CD14-positive monocyte (primary cell): Measurements from ENCODE around the gene PRDM5. TPM values are rescaled to one million over a fixed set of nuclear protein-coding genes. Genes with fewer than 3 reads are reported as not detected.

Experiments used
- DNase-seq, 3 donors: peaks; one replicate each; pipeline ENCODE4 v3.0.0-alpha.2; 2011 to 2022
- H2AFZ ChIP-seq: 2 replicates; pipeline ENCODE4 v1.6.0; 2012; ENCODE audit warnings: mild to moderate bottlenecking, low read depth, low read length, inconsistent platforms; ENCODE audit not compliant: insufficient read depth, poor library complexity, severe bottlenecking
- H3K27ac ChIP-seq, 2 donors: 1 replicate in 1 of 2; 2 replicates in 1 of 2; pipeline ENCODE4 v1.5.1; 2012 to 2013; ENCODE audit warnings: low read length in 2 of 2, control low read depth in 1 of 2, inconsistent platforms in 1 of 2, low read depth in 1 of 2, mild to moderate bottlenecking in 1 of 2
- H3K27me3 ChIP-seq, 2 donors: one replicate each; pipeline versions ENCODE4 v1.6.0 to v1.6.1; 2011 to 2013; ENCODE audit warnings: low read length in 2 of 2; ENCODE audit not compliant: control insufficient read depth in 2 of 2, insufficient read depth in 2 of 2
- H3K36me3 ChIP-seq, 2 donors: replicated peaks in 1 of 2; 1 replicate in 1 of 2; 2 replicates in 1 of 2; pipeline versions ENCODE4 v1.5.1 to v1.6.1; 2012 to 2013; ENCODE audit warnings: low read length in 2 of 2, control low read depth in 1 of 2, inconsistent platforms in 1 of 2, mild to moderate bottlenecking in 1 of 2; ENCODE audit not compliant: insufficient read depth in 2 of 2, control insufficient read depth in 1 of 2
- H3K4me1 ChIP-seq, 2 donors: 1 replicate in 1 of 2; 2 replicates in 1 of 2; pipeline versions ENCODE4 v1.5.1 to v1.6.1; 2012 to 2013; ENCODE audit warnings: low read length in 2 of 2, control low read depth in 1 of 2, inconsistent platforms in 1 of 2, mild to moderate bottlenecking in 1 of 2, moderate library complexity in 1 of 2; ENCODE audit not compliant: insufficient read depth in 2 of 2, control insufficient read depth in 1 of 2
- H3K4me2 ChIP-seq: replicated peaks from 2 replicates; pipeline ENCODE3; 2012; ENCODE audit warnings: low read length, moderate library complexity, mild to moderate bottlenecking; ENCODE audit not compliant: poor library complexity, severe bottlenecking; ENCODE audit errors: extremely low read depth
- H3K4me3 ChIP-seq, 3 experiments: fragments of 200-600 bp in 1 of 3; sonication (generic) in 1 of 3; replicated peaks in 1 of 3; 1 replicate in 2 of 3; 2 replicates in 1 of 3; pipeline ENCODE4 v1.5.1; 2011 to 2013; ENCODE audit warnings: low read length in 3 of 3, mild to moderate bottlenecking in 3 of 3, control low read depth in 2 of 3, low read depth in 2 of 3, inconsistent platforms in 1 of 3, moderate library complexity in 1 of 3
- H3K79me2 ChIP-seq: 2 replicates; pipeline ENCODE4 v1.6.0; 2012; ENCODE audit warnings: mild to moderate bottlenecking, control low read depth, inconsistent platforms, low read length, moderate library complexity; ENCODE audit not compliant: insufficient read depth
- H3K9ac ChIP-seq: 2 replicates; pipeline ENCODE4 v1.6.0; 2017; ENCODE audit warnings: low read length, mild to moderate bottlenecking; ENCODE audit not compliant: insufficient read depth, poor library complexity, severe bottlenecking
- H3K9me3 ChIP-seq, 2 donors: replicated peaks in 1 of 2; 1 replicate in 1 of 2; 2 replicates in 1 of 2; pipeline versions ENCODE4 v1.5.1 to v1.6.1; 2012 to 2013; ENCODE audit warnings: low read length in 2 of 2, control low read depth in 1 of 2; ENCODE audit not compliant: control insufficient read depth in 1 of 2, insufficient read depth in 1 of 2
- H4K20me1 ChIP-seq: 2 replicates; pipeline ENCODE4 v1.6.0; 2012; ENCODE audit warnings: mild to moderate bottlenecking, low read length, control low read depth, moderate library complexity; ENCODE audit not compliant: insufficient read depth
- H3K27ac Mint-ChIP-seq, 7 donors: one replicate each; pipeline ENCODE4 v1.8.0; 2020; ENCODE audit warnings: mild to moderate bottlenecking in 7 of 7, mixed read lengths in 7 of 7, moderate library complexity in 6 of 7, inconsistent platforms in 2 of 7
- H3K27me3 Mint-ChIP-seq, 3 donors: one replicate each; pipeline ENCODE4 v1.8.0; 2021 to 2022; ENCODE audit warnings: low read depth in 3 of 3, mild to moderate bottlenecking in 3 of 3, mixed read lengths in 3 of 3, moderate library complexity in 3 of 3, inconsistent platforms in 1 of 3
- H3K36me3 Mint-ChIP-seq, 2 donors: one replicate each; pipeline ENCODE4 v1.8.0; 2020; ENCODE audit warnings: mixed read lengths in 2 of 2, inconsistent platforms in 1 of 2, mild to moderate bottlenecking in 1 of 2
- H3K4me1 Mint-ChIP-seq: one replicate; pipeline ENCODE4 v1.8.0; 2020; ENCODE audit warnings: mild to moderate bottlenecking, mixed read lengths
- H3K4me3 Mint-ChIP-seq, 2 donors: one replicate each; pipeline ENCODE4 v1.8.0; 2020; ENCODE audit warnings: mild to moderate bottlenecking in 2 of 2, mixed read lengths in 2 of 2, moderate library complexity in 1 of 2
- H3K9me3 Mint-ChIP-seq, 7 donors: one replicate each; pipeline ENCODE4 v1.8.0; 2020 to 2022; ENCODE audit warnings: mixed read lengths in 7 of 7, mild to moderate bottlenecking in 6 of 7, moderate library complexity in 6 of 7, inconsistent platforms in 2 of 7
- CTCF ChIP-seq: fragments of 200-600 bp; IDR thresholded peaks from one replicate; pipeline ENCODE4 v1.8.0; 2022; ENCODE audit warnings: antibody characterized with exemption, mild to moderate bottlenecking
- WGBS: methylation state at CpG from one replicate; pipeline ENCODE4 v1.1.5; 2013; ENCODE audit warnings: missing lambda C conversion rate; ENCODE audit not compliant: insufficient coverage; 5-methylcytosine and 5-hydroxymethylcytosine counted together
- intact Hi-C, 2 donors: fragments of 100-400 bp; cut with micrococcal nuclease; formaldehyde crosslinking; loops; one replicate each; pipeline versions ENCODE4 v1.15.0 to v1.15.1; 2023
- polyA plus RNA-seq, 3 donors: library from polyadenylated mRNA; depleted of rRNA in 1 of 3; unstranded in 2 of 3; stranded (reverse) in 1 of 3; fragments of 300-500 nt in 2 of 3; fragments of >200 nt in 1 of 3; fragmentation: Illumina TruSeq in 2 of 3; gene quantifications; 1 replicate in 2 of 3; 2 replicates in 1 of 3; pipeline ENCODE4 v1.2.3, GENCODE V29; 2012 to 2021

Gene PRDM5
- polyA plus RNA-seq, 3 donors, result 0.12 to 0.25 (median 0.17) TPM

GRCh38 chr4:120862432-120862831, 60.1 kb downstream of the PRDM5 start:
- Mint-ChIP-seq H3K4me3 (no peak overlapping the region), H3K9me3 (no peaks in the 10 kb centered on the region), H3K27me3 (no peaks in the 10 kb centered on the region), H3K4me1 (no peaks in the 10 kb centered on the region), H3K36me3 (no peaks in the 10 kb centered on the region), H3K27ac (no peak overlapping the region)
- H3K4me3 ChIP-seq, result no peak overlapping the region
- H3K27ac ChIP-seq, result no peak overlapping the region
- 88% methylated on average over 2 of the region's 2 CpGs for WGBS
- no peak for TF ChIP-seq CTCF
- no peaks in the 10 kb centered on the region for H3K4me1 ChIP-seq
- no peak overlapping the region for H2AFZ ChIP-seq
- H3K9ac ChIP-seq, result no peak overlapping the region
- no peaks in the 10 kb centered on the region for H3K79me2 ChIP-seq
- intact Hi-C loops, result no loop called here
- no peak for DNase-seq
- no peaks in the 10 kb centered on the region for H4K20me1 ChIP-seq
- H3K36me3 ChIP-seq, result no peaks in the 10 kb centered on the region
- H3K9me3 ChIP-seq, result no peaks in the 10 kb centered on the region
- no peak overlapping the region for H3K4me2 ChIP-seq
- H3K27me3 ChIP-seq, result no peaks in the 10 kb centered on the region

GRCh38 chr4:120861852-120862251, 60.7 kb downstream of the PRDM5 start:
- Histone ChIP-seq H3K4me2 (no peak overlapping the region), H3K9me3 (no peaks in the 10 kb centered on the region), H3K4me1 (no peaks in the 10 kb centered on the region), H2AFZ (no peak overlapping the region), H4K20me1 (no peaks in the 10 kb centered on the region), H3K4me3 (no peak overlapping the region), H3K27me3 (no peaks in the 10 kb centered on the region), H3K36me3 (no peaks in the 10 kb centered on the region), H3K27ac (no peak overlapping the region), H3K9ac (no peak overlapping the region), H3K79me2 (no peaks in the 10 kb centered on the region)
- Mint-ChIP-seq H3K4me3 (no peak overlapping the region), H3K36me3 (no peaks in the 10 kb centered on the region), H3K4me1 (no peaks in the 10 kb centered on the region), H3K9me3 (no peaks in the 10 kb centered on the region), H3K27ac (no peak overlapping the region), H3K27me3 (no peaks in the 10 kb centered on the region)
- no peak for DNase-seq
- no peak for TF ChIP-seq CTCF
- intact Hi-C loops, result no loop called here
